Measurements from ENCODE around the gene RND1. TPM values are rescaled to one million over a fixed set of nuclear protein-coding genes. Genes with fewer than 3 reads are reported as not detected.
"Not testable (repeated sequence)": the region's sequence is repeated elsewhere in the genome, so short reads cannot be mapped to it uniquely, and the experiment has no call there.

The RND1 gene
- polyA plus RNA-seq, 2 of the 4 experiments (the other 2 are of a cell fraction): 26.5 to 37.8 TPM

GRCh38 chr12:48878548-48878947 lies 12.9 kb upstream of the RND1 start:
- 92% methylated on average over 2 of the region's 2 CpGs for WGBS (ENCODE audit: missing lambda C conversion rate)
- DNase-seq (ENCODE audit: low read depth in 1 of 2, low spot score in 1 of 2) (no peak), FAIRE-seq (no peak), ATAC-seq (no peak)
- no peak overlapping the region for H3K4me2 ChIP-seq
- ChIA-PET POLR2A (interaction anchor here (0.8 to 6.4 kb wide), 2 partner anchors 13 kb away, joined by 3 to 157 read pairs; partner anchors contain the start of gene RND1), CTCF (interaction anchor here (1.7 to 33.1 kb wide), 3 partner anchors 12 to 25 kb away, joined by 5 to 1365 read pairs (median 75); partner anchors contain the start of genes DDX23 and RND1)
- peaks cover 44% of the 10 kb centered on the region for H3K4me1 ChIP-seq
- no peaks in the 10 kb centered on the region for H3K9me3 ChIP-seq
- no peak overlapping the region for H3K4me3 ChIP-seq
- peak overlapping the region in 1 of 2 experiments; percentile 45; a peak in 2 of 6 replicates for H3K27ac ChIP-seq
- TF ChIP-seq CBX8 (IDR thresholded peaks at IDR 0.05) (no peak), POLR2AphosphoS2 (conservative IDR thresholded peaks at IDR 0.05; ENCODE audit: low read length) (no peak), NR3C1 (IDR thresholded peaks at IDR 0.05) (no peak), MAFK (IDR thresholded peaks at IDR 0.05; ENCODE audit: partially characterized antibody) (no peak), ZNF302 (CRISPR knock-in tag; IDR thresholded peaks at IDR 0.05) (no peak), KDM1A (IDR thresholded peaks at IDR 0.05; ENCODE audit: low read depth) (no peak), NPAS2 (CRISPR knock-in tag; IDR thresholded peaks at IDR 0.05; ENCODE audit: borderline replicate concordance) (no peak), JUNB (IDR thresholded peaks at IDR 0.05) (no peak), RAD21 (conservative IDR thresholded peaks at IDR 0.05 in 1 of 2, IDR thresholded peaks at IDR 0.05 in 1 of 2) (no peak), ZSCAN20 (CRISPR knock-in tag; IDR thresholded peaks at IDR 0.05) (no peak)

- ChIA-PET POLR2A (interaction anchor here (3.4 kb wide), 1 partner anchor 11 kb away, joined by 20 read pairs; the partner anchor contains the start of gene RND1), CTCF (interaction anchor here (1.2 to 33.1 kb wide), 3 partner anchors 14 to 28 kb away, joined by 3 to 1365 read pairs (median 75); partner anchors contain the start of genes DDX23 and RND1)
- 62% methylated on average over 4 of the region's 4 CpGs for WGBS (ENCODE audit: missing lambda C conversion rate)
- no peak for TF ChIP-seq NR3C1 (IDR thresholded peaks at IDR 0.05)
- TF ChIP-seq NFE2L2 (conservative IDR thresholded peaks at IDR 0.05; ENCODE audit: low read length): peak; percentile 40
- TF ChIP-seq HOXA7 (CRISPR knock-in tag; IDR thresholded peaks at IDR 0.05): no peak
- TF ChIP-seq EHF (CRISPR knock-in tag; IDR thresholded peaks at IDR 0.05): 0 out of 2 replicates have a peak, but pooled peaks have one; percentile 48
- no peak for TF ChIP-seq CTCF (IDR thresholded peaks at IDR 0.05)
- no peak overlapping the region for H3K4me3 ChIP-seq
- H3K4me2 ChIP-seq: 0 out of 3 replicates have a peak overlapping the region, but pooled peaks have one; percentile 3
- ATAC-seq (peak in 1 of 2 experiments; percentile 40; a peak in 1 of 6 replicates), DNase-seq (ENCODE audit: low read depth in 1 of 2, low spot score in 1 of 2) (no peak), FAIRE-seq (no peak)
- no peaks in the 10 kb centered on the region for H3K9me3 ChIP-seq
- peak overlapping the region; percentile 15 to 61; a peak in 4 of 6 replicates for H3K27ac ChIP-seq
- H3K4me1 ChIP-seq: peaks cover 19% of the 10 kb centered on the region
Measured at GRCh38 chr12:48875944-48876515, 10.4 kb upstream of the RND1 start.

GRCh38 chr12:48873534-48873933 lies 7.9 kb upstream of the RND1 start:
- not testable (repeated sequence) for FAIRE-seq; H3K4me2 ChIP-seq; DNase-seq (ENCODE audit: low read depth in 1 of 2, low spot score in 1 of 2); H3K4me3 ChIP-seq; H3K9me3 ChIP-seq; ATAC-seq
- H3K4me1 ChIP-seq: peaks cover 20% of the 10 kb centered on the region
- CTCF ChIA-PET: interaction anchor here (1.5 to 33.1 kb wide), 5 partner anchors 3 to 62 kb away, joined by 6 to 1365 read pairs (median 11); partner anchors contain the start of genes DDX23 and RND1
- POLR2A ChIA-PET: interaction anchor here (3.4 kb wide), 1 partner anchor 8 kb away, joined by 20 read pairs; the partner anchor contains the start of gene RND1
- peak overlapping the region in 1 of 2 experiments; percentile 57; a peak in 2 of 6 replicates for H3K27ac ChIP-seq
- WGBS (ENCODE audit: missing lambda C conversion rate): 80% methylated on average over 8 of the region's 8 CpGs

DNA sequence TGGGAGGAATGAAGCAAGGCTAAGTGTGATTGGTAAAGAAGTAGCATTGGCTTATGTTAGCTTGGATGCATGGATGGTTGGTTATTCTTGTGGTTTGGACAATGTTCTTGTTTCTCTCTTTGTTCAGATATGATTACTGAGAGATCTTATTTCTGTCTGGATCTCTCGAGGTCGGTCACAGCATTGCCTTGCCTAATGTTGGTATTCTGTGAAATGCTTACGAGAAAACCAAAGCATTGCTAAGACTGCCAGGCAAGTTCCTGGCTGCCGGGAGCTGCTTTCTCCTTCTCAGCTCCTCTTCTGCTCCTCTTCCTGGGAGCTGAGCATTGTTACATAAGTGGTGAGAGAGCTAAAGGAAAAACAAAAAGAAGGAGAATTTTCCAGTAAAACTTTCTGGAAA lies 7.4 kb upstream of the RND1 start:
- 88% methylated on average over 4 of the region's 4 CpGs for WGBS (ENCODE audit: missing lambda C conversion rate)
- no peak for TF ChIP-seq CBX2 (IDR thresholded peaks at IDR 0.05; ENCODE audit: borderline replicate concordance, low read depth)
- no peak for TF ChIP-seq FOSB (CRISPR knock-in tag; IDR thresholded peaks at IDR 0.05)
- no peak overlapping the region for H3K4me2 ChIP-seq
- H3K9me3 ChIP-seq: no peaks in the 10 kb centered on the region
- DNase-seq (ENCODE audit: low read depth in 1 of 2, low spot score in 1 of 2) (no peak), FAIRE-seq (no peak), ATAC-seq (no peak)
- H3K4me3 ChIP-seq: no peak overlapping the region
- CTCF ChIA-PET: interaction anchor here (1.0 to 33.1 kb wide), 7 partner anchors 3 to 115 kb away, joined by 3 to 1365 read pairs (median 8); partner anchors contain the start of genes DDX23 and RND1
- H3K27ac ChIP-seq: peak overlapping the region in 1 of 2 experiments; percentile 57; a peak in 2 of 6 replicates
- H3K4me1 ChIP-seq: peaks cover 24% of the 10 kb centered on the region
- POLR2A ChIA-PET: interaction anchor here (0.7 to 3.4 kb wide), 2 partner anchors 8 to 43 kb away, joined by 3 to 20 read pairs; partner anchors contain the start of gene RND1
